ENCODE measurements around the gene ZNF219. TPM values are rescaled to one million over a fixed set of nuclear protein-coding genes. Genes with fewer than 3 reads are reported as not detected.

Gene ZNF219
- total RNA-seq, 1 experiment from 2014 or later = 5.9 TPM

DNA sequence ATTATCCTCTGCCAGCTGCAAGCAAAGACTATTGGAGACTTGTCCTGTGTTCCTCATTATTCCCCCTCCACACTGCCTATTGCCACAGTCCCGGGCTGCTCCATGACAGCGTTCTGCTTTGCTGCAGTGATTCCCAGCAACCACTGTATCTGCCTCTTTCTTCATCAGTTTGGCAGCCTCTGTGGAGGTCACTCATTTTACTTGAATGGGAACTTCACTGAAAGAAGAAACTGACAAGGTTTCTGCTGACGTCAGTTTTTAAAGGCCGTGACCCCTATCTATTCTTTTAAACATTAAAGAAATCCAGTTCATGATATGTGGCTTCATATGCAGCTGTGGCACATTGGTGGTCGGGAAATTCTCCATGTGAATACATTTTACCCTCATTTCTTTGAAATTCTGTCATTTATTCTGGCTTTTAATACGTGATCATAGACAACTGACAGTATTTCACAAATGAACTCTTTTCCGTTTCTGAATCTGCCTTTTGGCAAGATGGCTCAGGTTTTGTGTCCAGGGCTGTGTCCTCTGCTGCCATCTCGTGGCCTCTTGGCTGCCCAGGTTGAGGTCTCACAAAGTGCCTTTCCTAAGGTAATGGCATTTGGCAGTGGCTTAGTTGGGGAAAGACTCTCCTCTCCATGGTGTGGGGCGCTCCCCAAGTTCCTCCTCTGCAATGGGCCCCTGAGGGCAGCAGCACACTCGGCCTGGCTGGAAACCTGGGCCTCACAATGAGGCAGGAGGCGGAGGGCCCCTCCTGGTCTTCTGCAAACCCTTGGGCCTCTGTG lies 8.2 kb upstream of the ZNF219 start:
- Histone ChIP-seq H3K9me3 (replicated peaks) (no peaks in the 10 kb centered on the region), H3K4me3 (peak overlapping the region; percentile 47), H3K27ac (peak overlapping the region; percentile 15; the same call in 1 of the 2 replicates), H3K27me3 (no peaks in the 10 kb centered on the region), H3K4me1 (peaks cover 8% of the 10 kb centered on the region; the same call in 1 of the 2 replicates), H3K36me3 (no peaks in the 10 kb centered on the region)
- peak; percentile 78 to 89 for DNase-seq

DNA sequence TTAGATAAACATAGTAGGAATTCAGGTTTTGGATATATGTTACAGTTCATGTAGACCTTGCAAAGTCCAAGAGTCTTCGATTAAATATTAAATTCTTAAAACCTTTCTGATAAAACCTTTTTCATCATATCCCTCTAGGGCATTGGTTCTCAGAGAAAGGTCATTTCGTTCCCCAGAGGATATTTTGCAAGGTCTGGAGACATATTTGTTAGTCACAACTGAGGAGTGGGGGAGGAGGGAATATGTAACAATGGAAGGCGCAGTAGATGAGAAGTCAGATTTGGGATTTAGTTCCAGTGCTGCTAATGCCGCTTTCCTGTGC lies 7.7 kb upstream of the ZNF219 start:
- Histone ChIP-seq H3K36me3 (no peaks in the 10 kb centered on the region), H3K4me3 (peak overlapping the region; percentile 47), H3K9me3 (replicated peaks) (no peaks in the 10 kb centered on the region), H3K4me1 (peaks cover 8% of the 10 kb centered on the region; the same call in 1 of the 2 replicates), H3K27ac (peak overlapping the region; percentile 15; the same call in 1 of the 2 replicates), H3K27me3 (no peaks in the 10 kb centered on the region)
- no peak for DNase-seq

DNA sequence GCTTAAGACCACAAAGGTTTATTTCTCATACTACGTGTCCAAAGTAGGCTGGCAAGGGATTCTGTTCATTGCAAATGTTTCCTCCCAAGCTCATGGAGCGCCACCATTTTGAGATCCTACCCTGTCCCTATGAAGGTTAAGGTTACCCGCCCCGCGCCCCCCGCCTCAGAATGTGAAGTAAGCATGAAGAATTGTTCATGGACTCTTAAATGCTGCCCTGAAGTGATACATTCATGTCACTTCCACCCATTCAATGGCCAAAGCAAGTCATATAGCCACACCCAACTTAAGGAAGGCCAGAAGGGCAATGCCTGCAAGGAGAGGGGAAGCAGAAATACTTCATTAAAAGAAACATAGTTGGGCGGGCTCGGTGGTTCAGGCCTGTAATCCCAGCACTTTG lies 6.6 kb upstream of the ZNF219 start:
- no peak overlapping the region for H3K27ac ChIP-seq
- H3K4me1 ChIP-seq = peaks cover 8% of the 10 kb centered on the region; the same call in 1 of the 2 replicates

DNA sequence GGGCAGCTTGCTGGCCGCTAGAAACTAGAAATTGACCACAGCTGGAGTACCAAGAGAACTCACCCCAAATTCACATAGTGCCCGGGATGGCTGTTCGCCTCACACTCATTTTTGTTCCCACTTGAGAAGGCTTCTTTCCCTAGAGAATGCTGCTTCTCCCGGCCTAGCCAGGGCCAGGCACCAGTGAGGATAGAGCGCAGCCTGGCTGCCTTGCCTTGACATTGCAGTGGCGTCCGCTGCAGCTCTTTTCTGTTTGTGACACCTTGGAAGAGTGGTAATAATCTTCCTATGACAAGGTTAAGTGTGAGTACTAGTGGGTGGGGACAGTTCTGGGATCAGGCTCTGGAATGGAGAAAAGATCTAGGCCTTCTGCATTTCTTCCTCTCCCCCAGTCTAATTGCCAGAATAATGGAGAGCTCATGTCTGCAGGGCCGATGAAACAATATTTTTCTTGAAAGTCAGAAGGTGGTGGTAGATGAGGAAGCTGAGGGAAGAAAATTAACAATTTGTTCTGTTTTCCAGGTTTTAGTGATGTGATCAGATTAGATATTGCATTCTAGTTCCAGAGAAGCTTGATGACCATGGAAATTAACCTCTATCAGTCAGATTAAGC lies 6.1 kb upstream of the ZNF219 start:
- Histone ChIP-seq H3K9me3 (replicated peaks) (no peaks in the 10 kb centered on the region), H3K27me3 (no peaks in the 10 kb centered on the region), H3K4me1 (peaks cover 10% of the 10 kb centered on the region; the same call in 1 of the 2 replicates), H3K4me3 (peak overlapping the region; percentile 63), H3K27ac (peak overlapping the region; percentile 99), H3K36me3 (no peaks in the 10 kb centered on the region)
- DNase-seq = peak; percentile 81 to 86

More for the DNA sequence above, 6.6 kb upstream of the ZNF219 start:
- H3K36me3 ChIP-seq = no peaks in the 10 kb centered on the region
- no peak for DNase-seq
- H3K9me3 ChIP-seq (replicated peaks) = no peaks in the 10 kb centered on the region
- H3K4me3 ChIP-seq = no peak overlapping the region
- no peaks in the 10 kb centered on the region for H3K27me3 ChIP-seq

DNA sequence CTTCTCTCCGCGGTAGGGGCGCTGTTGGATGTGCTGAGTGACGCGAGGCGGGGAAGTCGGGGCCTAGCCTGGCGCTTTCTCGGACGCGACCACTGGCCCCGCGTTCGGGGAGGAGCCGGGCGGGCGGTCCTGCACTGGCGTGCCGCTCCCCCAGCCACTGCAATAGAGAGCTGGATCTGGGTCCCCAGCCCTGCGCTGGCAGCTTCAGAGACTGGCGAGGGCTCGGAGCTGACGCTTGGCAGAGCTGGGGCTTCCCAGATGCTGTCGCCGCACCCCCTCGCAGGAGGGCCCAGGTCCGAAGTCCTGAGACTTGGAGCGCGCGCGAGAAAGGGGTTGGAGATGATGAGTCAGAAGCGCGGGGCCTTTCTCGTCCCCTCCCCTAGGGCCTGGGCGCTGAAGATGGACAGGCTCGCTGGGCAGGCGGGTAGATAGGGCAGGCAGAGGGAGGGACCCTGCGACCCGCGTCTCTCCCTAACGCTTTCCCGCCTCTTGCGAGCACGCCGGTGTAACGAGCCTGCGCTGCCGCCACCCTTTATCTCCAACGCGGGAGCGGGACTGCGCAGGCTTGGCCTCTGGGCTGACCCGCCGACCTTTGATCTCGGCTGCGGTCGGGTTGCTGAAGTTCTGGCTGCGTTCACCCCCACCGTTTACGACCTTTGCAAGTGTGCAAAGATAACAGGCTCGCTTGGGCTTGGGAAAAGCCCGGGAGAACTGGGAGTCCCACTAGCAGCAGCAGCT lies 5.4 kb upstream of the ZNF219 start:
- Histone ChIP-seq H3K27ac (peak overlapping the region; percentile 99), H3K27me3 (no peaks in the 10 kb centered on the region), H3K9me3 (replicated peaks) (no peaks in the 10 kb centered on the region), H3K4me3 (peak overlapping the region; percentile 63), H3K36me3 (no peaks in the 10 kb centered on the region), H3K4me1 (peaks cover 17% of the 10 kb centered on the region)
- DNase-seq = peak; percentile 96 to 97

DNA sequence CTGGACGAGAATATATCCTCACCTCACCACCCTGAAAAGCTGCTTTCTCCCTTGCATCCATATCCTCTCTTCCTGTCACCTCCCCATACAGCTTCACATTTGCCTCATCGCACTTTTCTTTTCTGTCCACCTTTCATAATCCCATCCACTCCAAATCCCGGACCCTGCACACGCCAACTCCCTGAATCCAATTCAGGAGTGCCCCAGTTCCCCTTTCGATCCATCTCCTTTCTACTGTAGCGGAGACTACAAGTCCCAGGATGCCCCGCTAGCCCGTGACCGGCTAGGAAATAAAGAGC lies 4.9 kb upstream of the ZNF219 start:
- peak overlapping the region; percentile 63 for H3K4me3 ChIP-seq
- no peaks in the 10 kb centered on the region for H3K9me3 ChIP-seq (replicated peaks)
- DNase-seq = no peak
- no peaks in the 10 kb centered on the region for H3K36me3 ChIP-seq
- H3K4me1 ChIP-seq = peaks cover 18% of the 10 kb centered on the region
- peak overlapping the region; percentile 99 for H3K27ac ChIP-seq
- no peaks in the 10 kb centered on the region for H3K27me3 ChIP-seq

DNA sequence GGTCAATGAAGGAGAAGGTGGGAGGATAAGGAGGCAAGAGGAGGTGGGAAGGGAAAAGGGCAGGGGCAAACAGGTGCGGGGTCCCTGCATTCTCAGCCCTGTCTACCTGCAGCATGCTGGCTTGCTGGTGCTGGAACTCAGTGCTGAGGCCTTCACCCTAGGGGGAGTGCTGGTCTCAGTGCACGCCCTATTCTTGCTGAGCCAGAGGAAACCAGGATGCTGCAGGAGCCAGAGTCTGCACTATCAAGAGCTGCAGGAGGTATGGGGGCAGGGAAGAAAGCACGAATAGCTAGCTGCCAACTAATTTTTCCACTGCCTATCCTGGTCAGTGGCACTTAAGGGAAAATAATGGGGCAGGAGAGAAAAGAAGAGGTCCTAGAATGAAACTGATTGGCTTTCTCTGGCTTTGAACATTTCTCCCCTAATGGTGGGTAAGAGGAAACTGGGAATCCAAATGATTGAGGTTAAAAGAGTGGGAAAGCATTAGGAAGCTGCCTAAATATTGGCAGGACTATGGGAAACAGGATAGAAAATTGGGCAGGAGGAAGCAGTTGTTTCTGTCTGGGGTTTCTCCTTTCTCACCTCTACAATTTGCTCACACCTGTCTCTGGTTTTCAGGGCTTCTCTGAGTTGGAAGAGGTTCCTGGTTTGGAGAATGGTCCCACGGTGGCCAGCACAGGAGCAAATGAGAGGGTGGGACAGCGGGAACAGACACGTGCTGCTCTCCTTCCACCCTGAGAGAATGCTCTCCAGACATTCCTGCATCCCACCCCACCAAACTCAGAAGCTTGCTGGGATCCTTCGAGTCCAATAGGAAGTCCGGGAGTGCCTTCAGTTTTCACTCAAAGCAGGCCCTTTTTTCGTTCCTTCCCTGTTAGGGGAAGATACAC lies 4.3 kb upstream of the ZNF219 start:
- Histone ChIP-seq H3K4me1 (peaks cover 18% of the 10 kb centered on the region), H3K27me3 (no peaks in the 10 kb centered on the region), H3K27ac (peak overlapping the region; percentile 99; the same call in 1 of the 2 replicates), H3K36me3 (no peaks in the 10 kb centered on the region), H3K9me3 (replicated peaks) (no peaks in the 10 kb centered on the region), H3K4me3 (peak overlapping the region; percentile 63)
- DNase-seq = no peak

DNA sequence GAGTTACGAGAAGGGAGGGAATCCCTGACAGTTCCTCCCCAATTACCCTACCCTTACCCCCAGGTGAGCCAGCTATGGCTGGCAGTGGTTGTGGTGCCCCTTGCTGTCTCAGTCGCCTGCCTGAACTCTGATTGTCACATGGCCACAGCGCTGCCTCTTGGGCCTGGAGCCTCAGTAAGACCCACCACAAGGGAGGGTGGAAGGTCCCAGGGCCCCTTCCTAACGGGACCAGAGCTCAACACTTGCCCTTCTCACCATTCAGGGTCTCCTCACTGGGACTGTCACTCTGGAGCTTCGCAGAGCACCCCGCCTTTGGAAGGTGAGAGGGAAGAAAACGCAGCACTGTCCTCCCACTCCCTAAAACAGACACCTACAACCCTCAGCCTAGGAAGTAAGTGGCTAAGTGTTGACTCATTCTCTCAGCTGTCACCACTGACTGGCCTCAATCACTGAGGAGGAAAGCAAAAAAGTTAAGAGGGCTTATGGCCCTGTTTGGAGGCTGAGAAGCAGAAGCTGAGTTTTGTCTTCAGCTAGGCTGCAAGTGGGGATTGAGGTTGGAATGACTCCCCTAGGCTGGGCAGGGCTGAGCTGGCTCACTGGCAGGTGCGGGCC lies 3.5 kb upstream of the ZNF219 start:
- Histone ChIP-seq H3K27ac (no peak overlapping the region), H3K36me3 (no peaks in the 10 kb centered on the region), H3K4me3 (no peak overlapping the region), H3K4me1 (peaks cover 18% of the 10 kb centered on the region), H3K9me3 (replicated peaks) (no peaks in the 10 kb centered on the region), H3K27me3 (no peaks in the 10 kb centered on the region)
- no peak for DNase-seq

DNA sequence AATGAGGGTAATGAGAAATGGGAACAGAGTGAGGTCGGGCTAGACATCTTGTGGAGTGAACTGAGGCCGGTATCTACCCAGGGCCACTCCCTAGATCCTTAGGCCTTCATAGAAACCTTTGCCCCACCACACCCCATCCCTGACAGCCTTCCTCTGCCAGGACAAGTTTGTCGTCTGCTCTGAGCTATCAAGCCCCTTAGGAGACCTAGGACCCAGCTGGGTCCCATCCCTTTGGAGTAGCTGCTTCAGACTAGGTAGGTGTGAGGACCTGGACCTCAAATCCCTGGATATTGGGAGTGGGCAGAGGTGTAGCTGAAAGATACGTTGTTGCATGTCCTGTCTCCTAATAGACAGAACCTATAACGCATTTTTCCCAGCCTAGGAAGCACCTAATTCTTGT lies 2.5 kb upstream of the ZNF219 start, which contains the start of gene TMEM253:
Gene TMEM253 (plus strand): TSS at position 136 of the 400 bp plus-strand sequence. CDS start 278 bp downstream, outside the sequence.
- H3K27me3 ChIP-seq = no peaks in the 10 kb centered on the region
- no peaks in the 10 kb centered on the region for H3K9me3 ChIP-seq (replicated peaks)
- no peak within 1 kb of the TSS for H3K27ac ChIP-seq

DNA sequence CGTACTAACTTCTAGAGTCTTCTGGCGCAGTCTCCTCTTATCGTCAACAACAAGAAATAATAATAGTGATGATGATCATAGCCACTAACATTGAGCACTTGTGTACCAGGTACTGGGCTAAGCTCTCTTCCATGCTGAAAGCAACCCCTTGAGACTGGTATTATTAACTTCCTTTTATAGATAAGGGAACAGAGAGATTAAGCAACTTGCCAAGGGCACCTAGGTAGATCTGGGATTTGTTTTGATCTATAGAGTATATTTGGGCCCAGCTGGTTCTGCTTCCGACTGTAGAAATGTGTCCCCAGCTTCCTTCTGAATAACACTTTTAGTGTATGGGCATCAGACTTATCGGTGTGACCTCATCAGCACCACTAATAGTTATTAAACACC lies 1.1 kb upstream of the ZNF219 start:
- peaks cover 14% of the 10 kb centered on the region for H3K4me1 ChIP-seq
- no peak overlapping the region for H3K4me3 ChIP-seq
- no peak for DNase-seq
- H3K36me3 ChIP-seq = no peaks in the 10 kb centered on the region
- H3K27me3 ChIP-seq = no peaks in the 10 kb centered on the region
- H3K9me3 ChIP-seq (replicated peaks) = no peaks in the 10 kb centered on the region
- H3K27ac ChIP-seq = no peak overlapping the region

More for the DNA sequence above, 2.5 kb upstream of the ZNF219 start, which contains the start of gene TMEM253:
- Histone ChIP-seq H3K36me3 (no peaks in the 10 kb centered on the region), H3K4me3 (no peak within 1 kb of the TSS), H3K4me1 (peaks cover 14% of the 10 kb centered on the region)
- DNase-seq = no peak

DNA sequence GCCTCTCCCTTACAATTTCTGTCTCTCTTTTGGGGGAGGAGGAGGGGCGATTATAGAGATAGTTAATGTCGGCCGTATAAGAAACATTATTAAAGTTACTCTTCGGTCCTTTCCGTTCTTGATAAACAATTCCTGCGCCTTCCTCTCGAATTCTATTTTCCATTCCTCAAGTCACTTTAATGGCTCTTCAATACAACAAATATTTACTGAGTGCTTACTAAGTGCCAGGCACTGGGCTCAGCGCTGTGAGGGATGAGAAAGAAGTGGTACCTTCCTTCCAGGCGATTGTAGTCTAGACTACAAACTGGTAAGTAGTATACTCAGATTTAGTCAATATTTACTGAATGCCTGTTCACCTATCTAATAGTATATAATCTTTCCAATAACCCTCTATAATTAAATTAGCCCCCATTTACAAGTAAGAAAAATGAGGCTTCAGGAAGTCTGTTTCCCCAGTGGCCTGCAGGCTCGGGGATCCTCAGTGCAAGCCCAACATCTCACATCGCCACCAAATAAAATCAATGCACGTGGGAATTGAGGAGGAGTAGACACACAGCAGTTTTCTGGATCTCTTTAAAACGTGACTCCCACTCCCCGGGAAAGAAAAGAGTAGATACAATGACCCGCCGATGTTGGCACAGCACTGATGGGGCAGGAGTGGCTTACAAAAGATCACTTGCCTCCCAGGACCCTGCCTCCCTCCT lies 589 bp upstream of the ZNF219 start:
- H3K27ac ChIP-seq = no peak overlapping the region

DNA sequence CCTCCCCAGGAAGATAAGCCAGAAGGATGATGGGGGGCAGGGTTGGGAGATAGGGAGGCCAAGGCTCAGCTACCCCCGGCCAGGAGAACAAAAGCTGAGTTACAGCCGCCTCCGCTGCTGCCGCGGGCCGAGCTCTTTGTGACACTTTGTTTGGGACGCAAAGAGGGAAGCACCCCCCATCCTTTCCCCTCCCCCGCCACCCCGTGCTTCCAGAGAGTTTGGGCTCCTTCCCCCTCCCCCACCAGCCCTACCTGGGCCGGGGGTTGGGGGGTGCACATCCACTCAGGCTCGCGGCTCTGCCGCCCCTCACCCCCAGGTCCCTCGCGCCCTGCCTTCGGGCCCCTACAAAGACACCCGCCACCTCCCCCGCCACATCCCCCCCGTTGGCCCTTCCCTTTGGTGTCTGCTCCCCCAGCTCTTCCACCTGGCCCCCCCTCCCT lies 799 bp downstream of the ZNF219 start:
- Histone ChIP-seq H3K4me1 (peaks cover 17% of the 10 kb centered on the region), H3K4me3 (no peak overlapping the region), H3K27ac (no peak overlapping the region), H3K36me3 (no peaks in the 10 kb centered on the region), H3K27me3 (no peaks in the 10 kb centered on the region), H3K9me3 (replicated peaks) (no peaks in the 10 kb centered on the region)
- no peak for DNase-seq

More for the DNA sequence above, 589 bp upstream of the ZNF219 start:
- Histone ChIP-seq H3K9me3 (replicated peaks) (no peaks in the 10 kb centered on the region), H3K4me1 (peaks cover 14% of the 10 kb centered on the region), H3K27me3 (no peaks in the 10 kb centered on the region), H3K36me3 (no peaks in the 10 kb centered on the region), H3K4me3 (peak overlapping the region; percentile 57)
- DNase-seq = no peak

DNA sequence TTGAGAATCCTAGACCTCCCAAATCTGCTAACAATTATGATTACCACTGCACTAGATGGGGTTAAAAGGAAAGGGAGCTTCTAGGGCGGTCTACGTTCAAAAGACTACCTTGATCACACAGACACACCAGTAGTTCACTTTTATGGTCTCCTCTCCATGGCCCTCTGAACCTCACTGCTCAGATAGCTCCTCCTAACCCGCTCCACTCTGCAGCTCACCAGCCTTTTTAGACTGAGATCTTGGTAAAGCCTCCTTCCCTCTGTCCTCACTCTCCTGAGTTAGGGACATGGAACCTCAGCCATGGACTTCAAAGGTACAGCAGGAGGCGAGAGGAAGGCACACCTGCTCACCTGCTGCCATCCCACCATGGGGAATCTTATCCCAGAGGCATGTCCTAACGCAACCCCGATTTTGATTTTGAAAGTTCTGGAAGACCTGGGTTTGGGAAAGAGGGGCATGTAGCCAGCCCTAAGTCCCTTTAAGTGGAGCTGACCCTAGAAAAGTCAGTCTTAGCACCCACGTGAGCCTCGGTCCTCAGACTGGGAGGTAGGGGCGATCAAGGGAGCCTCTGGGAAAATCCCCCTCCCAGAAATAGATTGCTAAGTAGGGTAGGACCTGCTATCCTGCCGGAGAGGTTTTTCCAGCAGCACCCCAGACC lies 1.3 kb downstream of the ZNF219 start:
- H3K27me3 ChIP-seq = no peaks in the 10 kb centered on the region
- H3K4me1 ChIP-seq = peaks cover 16% of the 10 kb centered on the region
- H3K9me3 ChIP-seq (replicated peaks) = no peaks in the 10 kb centered on the region
- no peak overlapping the region for H3K4me3 ChIP-seq
- H3K36me3 ChIP-seq = no peaks in the 10 kb centered on the region
- DNase-seq = no peak
- H3K27ac ChIP-seq = no peak overlapping the region
